HEK293T (cell line): Measurements from ENCODE around the gene ALCAM.
A peak's percentile ranks its signal among the peaks of the same experiment; 100 is the strongest.

ENCODE experiments used
- CTCF ChIA-PET: fragments of 350-600 bp; formaldehyde crosslinking; extraction: SDS; loops from one replicate; lab custom pipeline; 2021; ENCODE audit warnings: antibody characterized with exemption, inconsistent platforms; lab: Yijun Ruan, JAX
- POLR2A ChIA-PET: fragments of 350-600 bp; formaldehyde crosslinking; extraction: SDS; loops from one replicate; lab custom pipeline; 2020; ENCODE audit warnings: antibody characterized with exemption, inconsistent platforms; lab: Yijun Ruan, JAX
- DNase-seq: peaks from one replicate; pipeline ENCODE4 v3.0.0; 2012; ENCODE audit warnings: mixed read lengths; ENCODE audit errors: extremely low spot score
- ARNT ChIP-seq: fragments of 450-650 bp; IDR thresholded peaks from 2 replicates; pipeline ENCODE4 v1.6.1; 2017; ENCODE audit warnings: mild to moderate bottlenecking
- BHLHE40 ChIP-seq: fragments of 450-650 bp; IDR thresholded peaks from 2 replicates; pipeline ENCODE4 v1.6.1; 2016; ENCODE audit warnings: mild to moderate bottlenecking, moderate library complexity, borderline replicate concordance
- CTBP1 ChIP-seq: fragments of 450-650 bp; IDR thresholded peaks from 2 replicates; pipeline ENCODE4 v1.6.1; 2016; ENCODE audit warnings: borderline replicate concordance
- ELF4 ChIP-seq: fragments of 450-650 bp; IDR thresholded peaks from 2 replicates; pipeline ENCODE4 v1.6.1; 2017; ENCODE audit warnings: antibody characterized with exemption
- FOXA1 ChIP-seq: fragments of 450-650 bp; IDR thresholded peaks from 2 replicates; pipeline ENCODE4 v1.6.1; 2016; ENCODE audit warnings: mild to moderate bottlenecking
- FOXK2 ChIP-seq: fragments of 450-650 bp; IDR thresholded peaks from 2 replicates; pipeline ENCODE4 v1.6.1; 2016; ENCODE audit warnings: mild to moderate bottlenecking
- FOXM1 ChIP-seq: fragments of 450-650 bp; IDR thresholded peaks from 2 replicates; pipeline ENCODE4 v1.6.1; 2017; ENCODE audit warnings: mild to moderate bottlenecking, borderline replicate concordance
- HDGF ChIP-seq: fragments of 450-650 bp; IDR thresholded peaks from 2 replicates; pipeline ENCODE4 v1.6.1; 2017; ENCODE audit warnings: antibody characterized with exemption, borderline replicate concordance
- L3MBTL2 ChIP-seq: fragments of 450-650 bp; conservative IDR thresholded peaks from 2 replicates; pipeline ENCODE4 v1.6.1; 2016; ENCODE audit warnings: mild to moderate bottlenecking
- LEF1 ChIP-seq: fragments of 450-650 bp; IDR thresholded peaks from 2 replicates; pipeline ENCODE4 v1.6.1; 2017; ENCODE audit warnings: mild to moderate bottlenecking, borderline replicate concordance
- NFRKB ChIP-seq: fragments of 450-650 bp; IDR thresholded peaks from 2 replicates; pipeline ENCODE4 v1.6.1; 2016; ENCODE audit warnings: mild to moderate bottlenecking, moderate library complexity
- PKNOX1 ChIP-seq: fragments of 450-650 bp; IDR thresholded peaks from 2 replicates; pipeline ENCODE4 v1.6.1; 2016
- SP1 ChIP-seq: fragments of 450-650 bp; IDR thresholded peaks from 2 replicates; pipeline ENCODE4 v1.6.1; 2017
- SUZ12 ChIP-seq: fragments of 450-650 bp; IDR thresholded peaks from 2 replicates; pipeline ENCODE4 v1.6.1; 2016; ENCODE audit warnings: mild to moderate bottlenecking
- TARDBP ChIP-seq: fragments of 450-650 bp; IDR thresholded peaks from 2 replicates; pipeline ENCODE4 v1.6.1; 2016
- ZNF384 ChIP-seq: fragments of 450-650 bp; IDR thresholded peaks from 2 replicates; pipeline ENCODE4 v1.6.1; 2016

ALCAM gene

GRCh38 chr3:105366326-105367062, at the start of gene ALCAM:
Gene ALCAM, plus strand, starts transcription at chr3:105366909.
- no peak for TF ChIP-seq BHLHE40
- no peak for TF ChIP-seq FOXK2
- peak; percentile 95 for TF ChIP-seq L3MBTL2
- peak; percentile 37; the same call in 1 of the 2 replicates for TF ChIP-seq CTBP1
- ChIA-PET POLR2A (interaction anchor here (0.8 to 0.9 kb wide), 2 partner anchors 10 to 1062 kb away, joined by 3 to 4 read pairs; no protein-coding TSS in a partner anchor), CTCF (interaction anchor here (0.6 to 1.7 kb wide), 3 partner anchors 14 to 1835 kb away, joined by 3 to 6 read pairs (median 4); no protein-coding TSS in a partner anchor)
- peak; percentile 77 for DNase-seq

GRCh38 chr3:105317841-105318240, 48.9 kb upstream of the ALCAM start:
- POLR2A ChIA-PET = no interaction called here
- CTCF ChIA-PET = no interaction called here

GRCh38 chr3:105322570-105323273, 44.0 kb upstream of the ALCAM start:
- CTCF ChIA-PET = no interaction called here
- no peak for TF ChIP-seq PKNOX1
- TF ChIP-seq SP1 = no peak
- no peak for TF ChIP-seq NFRKB
- no peak for TF ChIP-seq L3MBTL2
- TF ChIP-seq FOXM1 = no peak
- TF ChIP-seq TARDBP = no peak
- no peak for TF ChIP-seq FOXA1
- no peak for TF ChIP-seq CTBP1

More at GRCh38 chr3:105317841-105318240, 48.9 kb upstream of the ALCAM start:
- TF ChIP-seq HDGF (no peak), LEF1 (no peak), SUZ12 (no peak), SP1 (no peak), FOXM1 (no peak), ELF4 (no peak)
- no peak for DNase-seq

GRCh38 chr3:105323274-105323599, 43.5 kb upstream of the ALCAM start:
- TF ChIP-seq CTBP1 = no peak
- TF ChIP-seq FOXK2 = no peak
- no peak for TF ChIP-seq LEF1
- TF ChIP-seq L3MBTL2 = no peak
- TF ChIP-seq ARNT = no peak
- TF ChIP-seq BHLHE40 = no peak
- TF ChIP-seq HDGF = no peak
- TF ChIP-seq SUZ12 = no peak
- TF ChIP-seq ZNF384 = no peak
- TF ChIP-seq SP1 = no peak
- no peak for TF ChIP-seq TARDBP
- no peak for TF ChIP-seq FOXA1
- TF ChIP-seq FOXM1 = no peak
- TF ChIP-seq ELF4 = no peak
- no peak for TF ChIP-seq NFRKB
- no peak for DNase-seq
- ChIA-PET POLR2A (no interaction called here), CTCF (no interaction called here)

More at GRCh38 chr3:105322570-105323273, 44.0 kb upstream of the ALCAM start:
- no peak for DNase-seq
- POLR2A ChIA-PET = no interaction called here

GRCh38 chr3:105324951-105325350, 41.8 kb upstream of the ALCAM start:
- POLR2A ChIA-PET = no interaction called here
- CTCF ChIA-PET = no interaction called here

More at GRCh38 chr3:105324951-105325350, 41.8 kb upstream of the ALCAM start:
- TF ChIP-seq NFRKB (no peak), SUZ12 (no peak), HDGF (no peak), TARDBP (no peak), LEF1 (no peak), CTBP1 (no peak), BHLHE40 (no peak), L3MBTL2 (no peak), PKNOX1 (no peak), ARNT (no peak), ELF4 (no peak), ZNF384 (no peak), FOXM1 (no peak)
- no peak for DNase-seq
